CD4-positive, alpha-beta T cell treated with Interferon gamma for 1 hour (primary cell): ENCODE measurements around the gene RNASEH2C.

ENCODE experiments used
- DNase-seq: peaks from one replicate; pipeline ENCODE4 v3.0.0-alpha.2; 2020

The RNASEH2C gene

GRCh38 chr11:65680192-65680743 lies 40.3 kb downstream of the RNASEH2C start:
- no peak for DNase-seq

GRCh38 chr11:65672982-65673381 lies 47.6 kb downstream of the RNASEH2C start:
- DNase-seq = no peak

GRCh38 chr11:65672180-65672860 lies 48.3 kb downstream of the RNASEH2C start:
- no peak for DNase-seq
